HEK293 (cell line): ENCODE results near the gene RNF166.

Experiments
- BCL11B ChIP-seq: fragments of 450-650 bp; formaldehyde crosslinking; IDR thresholded peaks from 2 replicates; pipeline ENCODE4 v1.5.1; 2016; ENCODE audit warnings: low read depth, missing biosample characterization, missing genetic modification characterization
- HOXC10 ChIP-seq: sonication (generic); formaldehyde crosslinking; IDR thresholded peaks from 2 replicates; pipeline ENCODE4 v1.8.1; 2023; ENCODE audit warnings: mild to moderate bottlenecking, missing genetic modification reagents
- KLF10 ChIP-seq: fragments of 450-650 bp; IDR thresholded peaks from 2 replicates; pipeline ENCODE4 v1.5.1; 2018; ENCODE audit warnings: missing biosample characterization, mild to moderate bottlenecking, missing genetic modification characterization
- OSR2 ChIP-seq: fragments of 450-650 bp; formaldehyde crosslinking; IDR thresholded peaks from 2 replicates; pipeline ENCODE4 v1.5.1; 2016; ENCODE audit warnings: missing biosample characterization, missing genetic modification characterization
- RBAK ChIP-seq: fragments of 450-650 bp; formaldehyde crosslinking; IDR thresholded peaks from 2 replicates; pipeline ENCODE4 v1.5.1; 2016; ENCODE audit warnings: missing biosample characterization, missing genetic modification characterization
- SP2 ChIP-seq: fragments of 450-650 bp; formaldehyde crosslinking; IDR thresholded peaks from 2 replicates; pipeline ENCODE4 v1.5.1; 2016; ENCODE audit warnings: missing biosample characterization, missing genetic modification characterization
- SP3 ChIP-seq: fragments of 450-650 bp; formaldehyde crosslinking; IDR thresholded peaks from 2 replicates; pipeline ENCODE4 v1.5.1; 2016; ENCODE audit warnings: missing biosample characterization, missing genetic modification characterization
- SP7 ChIP-seq: fragments of 450-650 bp; formaldehyde crosslinking; IDR thresholded peaks from 2 replicates; pipeline ENCODE4 v1.5.1; 2016; ENCODE audit warnings: missing biosample characterization, missing genetic modification characterization
- YY1 ChIP-seq: fragments of 450-650 bp; formaldehyde crosslinking; IDR thresholded peaks from 2 replicates; pipeline ENCODE4 v1.5.1; 2018; ENCODE audit warnings: missing biosample characterization, missing genetic modification characterization
- ZBTB7A ChIP-seq: fragments of 450-650 bp; formaldehyde crosslinking; IDR thresholded peaks from 2 replicates; pipeline ENCODE4 v1.5.1; 2016; ENCODE audit warnings: low read depth, missing biosample characterization, missing genetic modification characterization
- ZFP69B ChIP-seq: fragments of 450-650 bp; formaldehyde crosslinking; IDR thresholded peaks from 2 replicates; pipeline ENCODE4 v1.5.1; 2016; ENCODE audit warnings: missing biosample characterization, missing genetic modification characterization
- ZNF23 ChIP-seq: fragments of 450-650 bp; formaldehyde crosslinking; IDR thresholded peaks from 2 replicates; pipeline ENCODE4 v1.5.1; 2016; ENCODE audit warnings: missing biosample characterization, missing genetic modification characterization, borderline replicate concordance
- ZNF248 ChIP-seq: fragments of 450-650 bp; formaldehyde crosslinking; IDR thresholded peaks from 2 replicates; pipeline ENCODE4 v1.5.1; 2017; ENCODE audit warnings: missing biosample characterization, missing genetic modification characterization
- ZNF302 ChIP-seq: fragments of 450-650 bp; formaldehyde crosslinking; IDR thresholded peaks from 2 replicates; pipeline ENCODE4 v1.5.1; 2016; ENCODE audit warnings: missing biosample characterization, missing genetic modification characterization, low read depth
- ZNF335 ChIP-seq: fragments of 450-650 bp; formaldehyde crosslinking; conservative IDR thresholded peaks from 2 replicates; pipeline ENCODE4 v1.5.1; 2016; ENCODE audit warnings: missing biosample characterization, missing genetic modification characterization
- ZNF423 ChIP-seq: fragments of 450-650 bp; formaldehyde crosslinking; IDR thresholded peaks from 2 replicates; pipeline ENCODE4 v1.5.1; 2016; ENCODE audit warnings: missing biosample characterization, missing genetic modification characterization
- ZNF473 ChIP-seq: fragments of 450-650 bp; formaldehyde crosslinking; IDR thresholded peaks from 2 replicates; pipeline ENCODE4 v1.5.1; 2017; ENCODE audit warnings: missing biosample characterization, missing genetic modification characterization
- ZNF48 ChIP-seq: fragments of 450-650 bp; formaldehyde crosslinking; IDR thresholded peaks from 2 replicates; pipeline ENCODE4 v1.5.1; 2016; ENCODE audit warnings: missing biosample characterization, missing genetic modification characterization
- ZNF501 ChIP-seq: fragments of 450-650 bp; formaldehyde crosslinking; IDR thresholded peaks from 2 replicates; pipeline ENCODE4 v1.5.1; 2016; ENCODE audit warnings: missing biosample characterization, missing genetic modification characterization
- ZNF529 ChIP-seq: fragments of 450-650 bp; formaldehyde crosslinking; IDR thresholded peaks from 2 replicates; pipeline ENCODE4 v1.5.1; 2017; ENCODE audit warnings: missing genetic modification characterization, missing biosample characterization; ENCODE audit not compliant: insufficient replicate concordance
- ZNF530 ChIP-seq: fragments of 450-650 bp; formaldehyde crosslinking; IDR thresholded peaks from 2 replicates; pipeline ENCODE4 v1.5.1; 2016; ENCODE audit warnings: low read depth, missing biosample characterization, missing genetic modification characterization
- ZNF548 ChIP-seq: fragments of 450-650 bp; formaldehyde crosslinking; IDR thresholded peaks from 2 replicates; pipeline ENCODE4 v1.5.1; 2016; ENCODE audit warnings: missing biosample characterization, missing genetic modification characterization
- ZNF626 ChIP-seq: fragments of 450-650 bp; sonication (Bioruptor Pico); formaldehyde crosslinking; IDR thresholded peaks from 2 replicates; pipeline ENCODE4 v1.5.1; 2018; ENCODE audit warnings: missing biosample characterization, missing genetic modification characterization, inconsistent platforms
- ZNF629 ChIP-seq: fragments of 450-650 bp; formaldehyde crosslinking; IDR thresholded peaks from 2 replicates; pipeline ENCODE4 v1.5.1; 2017; ENCODE audit warnings: missing biosample characterization, missing genetic modification characterization
- ZNF830 ChIP-seq: fragments of 450-650 bp; IDR thresholded peaks from 2 replicates; pipeline ENCODE4 v1.5.0; 2018; ENCODE audit warnings: missing biosample characterization, missing genetic modification characterization, low read depth, mild to moderate bottlenecking, moderate library complexity
- ZNF837 ChIP-seq: fragments of 450-650 bp; formaldehyde crosslinking; IDR thresholded peaks from 2 replicates; pipeline ENCODE4 v1.5.1; 2016; ENCODE audit warnings: missing biosample characterization, missing genetic modification characterization
- ZSCAN16 ChIP-seq: fragments of 450-650 bp; formaldehyde crosslinking; IDR thresholded peaks from 2 replicates; pipeline ENCODE4 v1.5.1; 2016; ENCODE audit warnings: missing biosample characterization, missing genetic modification characterization
- TF ChIP-seq, protein P1 (sequence below): fragments of 450-650 bp; formaldehyde crosslinking; IDR thresholded peaks from 2 replicates; pipeline ENCODE4; 2016; ENCODE audit warnings: missing biosample characterization, missing genetic modification characterization
- TF ChIP-seq, protein P2 (sequence below): fragments of 450-650 bp; formaldehyde crosslinking; IDR thresholded peaks from 2 replicates; pipeline ENCODE4 v1.5.1; 2016; ENCODE audit warnings: missing biosample characterization, missing genetic modification characterization, low read depth
- TF ChIP-seq, protein P3 (sequence below): fragments of 450-650 bp; formaldehyde crosslinking; IDR thresholded peaks from 2 replicates; pipeline ENCODE4 v1.5.1; 2017; ENCODE audit warnings: missing biosample characterization, missing genetic modification characterization
- TF ChIP-seq, protein P4 (sequence below): fragments of 450-650 bp; formaldehyde crosslinking; IDR thresholded peaks from 2 replicates; pipeline ENCODE4 v1.5.1; 2016; ENCODE audit warnings: missing biosample characterization, missing genetic modification characterization
- TF ChIP-seq, protein P5 (sequence below): fragments of 450-650 bp; formaldehyde crosslinking; IDR thresholded peaks from 2 replicates; pipeline ENCODE4 v1.5.1; 2016; ENCODE audit warnings: missing biosample characterization, missing genetic modification characterization
- TF ChIP-seq, protein P6 (sequence below): fragments of 450-650 bp; formaldehyde crosslinking; IDR thresholded peaks from 2 replicates; pipeline ENCODE4 v1.5.1; 2017; ENCODE audit warnings: missing biosample characterization, mild to moderate bottlenecking, missing genetic modification characterization, moderate library complexity

Gene RNF166

DNA sequence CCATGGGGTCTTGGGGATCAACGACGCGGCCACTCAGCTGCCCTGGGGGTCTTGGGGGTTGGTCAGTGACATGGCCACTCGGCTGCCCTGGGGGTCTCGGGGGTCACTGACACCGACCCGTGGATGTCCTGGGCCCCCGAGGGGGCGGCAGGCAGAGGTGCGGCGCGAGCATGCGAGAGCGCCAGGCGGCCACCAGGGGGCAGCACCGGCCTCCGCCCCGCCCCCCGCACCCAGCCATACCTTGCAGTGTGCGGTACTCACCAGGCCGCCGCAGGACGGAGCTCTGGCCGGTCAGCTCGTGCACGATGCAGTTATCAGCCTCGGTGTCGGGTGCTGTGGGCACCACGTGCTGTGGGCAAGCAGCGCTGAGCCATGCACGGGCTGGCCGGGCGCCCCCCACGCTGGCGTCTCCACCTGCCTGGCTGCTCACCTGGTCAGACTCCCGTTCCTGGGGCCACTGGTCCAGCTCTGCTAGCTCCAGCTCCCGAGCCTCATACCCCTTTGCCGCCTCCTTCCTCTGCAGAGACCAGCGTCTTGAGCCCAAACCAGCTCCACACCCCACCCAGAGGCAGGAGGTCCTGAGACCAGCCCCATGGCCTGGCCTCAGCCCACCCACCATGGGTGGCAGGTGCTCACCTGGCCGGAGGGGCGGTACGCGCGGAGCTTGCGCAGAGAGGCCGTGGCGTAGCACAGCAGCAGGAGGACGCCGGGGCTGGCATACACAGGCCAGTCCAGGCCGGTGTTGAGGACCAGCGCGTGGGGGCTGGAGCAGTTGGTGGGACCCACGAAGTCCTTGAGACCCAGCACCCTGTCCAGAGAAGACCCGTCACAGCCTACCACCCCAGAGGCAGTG lies 31.3 kb upstream of the RNF166 start (continued):
- no peak for TF ChIP-seq ZNF530 (tag by site-specific recombination)
- no peak for TF ChIP-seq YY1
- TF ChIP-seq ZNF23 (tag by site-specific recombination) = no peak
- peak; percentile 78; the same call in 1 of the 2 replicates for TF ChIP-seq ZBTB7A (tag by site-specific recombination)
- no peak for TF ChIP-seq ZNF248 (tag by site-specific recombination)
- peak; percentile 57; the same call in 1 of the 2 replicates for TF ChIP-seq ZNF423
- TF ChIP-seq ZNF302 (tag by site-specific recombination) = no peak
- no peak; the same call in 1 of the 2 replicates for TF ChIP-seq KLF10 (tag by site-specific recombination)
- no peak for TF ChIP-seq RBAK (tag by site-specific recombination)
- TF ChIP-seq, protein P1, sequence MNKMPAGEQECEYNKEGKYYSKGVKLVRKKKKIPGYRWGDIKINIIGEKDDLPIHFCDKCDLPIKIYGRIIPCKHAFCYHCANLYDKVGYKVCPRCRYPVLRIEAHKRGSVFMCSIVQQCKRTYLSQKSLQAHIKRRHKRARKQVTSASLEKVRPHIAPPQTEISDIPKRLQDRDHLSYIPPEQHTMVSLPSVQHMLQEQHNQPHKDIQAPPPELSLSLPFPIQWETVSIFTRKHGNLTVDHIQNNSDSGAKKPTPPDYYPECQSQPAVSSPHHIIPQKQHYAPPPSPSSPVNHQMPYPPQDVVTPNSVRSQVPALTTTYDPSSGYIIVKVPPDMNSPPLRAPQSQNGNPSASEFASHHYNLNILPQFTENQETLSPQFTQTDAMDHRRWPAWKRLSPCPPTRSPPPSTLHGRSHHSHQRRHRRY = no peak
- TF ChIP-seq ZNF629 (tag by site-specific recombination) = peak; percentile 35; the same call in 1 of the 2 replicates
- TF ChIP-seq OSR2 (tag by site-specific recombination) = no peak
- TF ChIP-seq, protein P2, sequence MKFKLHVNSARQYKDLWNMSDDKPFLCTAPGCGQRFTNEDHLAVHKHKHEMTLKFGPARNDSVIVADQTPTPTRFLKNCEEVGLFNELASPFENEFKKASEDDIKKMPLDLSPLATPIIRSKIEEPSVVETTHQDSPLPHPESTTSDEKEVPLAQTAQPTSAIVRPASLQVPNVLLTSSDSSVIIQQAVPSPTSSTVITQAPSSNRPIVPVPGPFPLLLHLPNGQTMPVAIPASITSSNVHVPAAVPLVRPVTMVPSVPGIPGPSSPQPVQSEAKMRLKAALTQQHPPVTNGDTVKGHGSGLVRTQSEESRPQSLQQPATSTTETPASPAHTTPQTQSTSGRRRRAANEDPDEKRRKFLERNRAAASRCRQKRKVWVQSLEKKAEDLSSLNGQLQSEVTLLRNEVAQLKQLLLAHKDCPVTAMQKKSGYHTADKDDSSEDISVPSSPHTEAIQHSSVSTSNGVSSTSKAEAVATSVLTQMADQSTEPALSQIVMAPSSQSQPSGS (tag by site-specific recombination) = no peak
- no peak for TF ChIP-seq ZNF626 (tag by site-specific recombination)
- TF ChIP-seq SP7 (tag by site-specific recombination) = 0 out of 2 replicates have a peak, but pooled peaks have one; percentile 24
- TF ChIP-seq ZSCAN16 (tag by site-specific recombination) = no peak
- no peak for TF ChIP-seq ZNF501 (tag by site-specific recombination)
- TF ChIP-seq ZNF548 (tag by site-specific recombination) = no peak
- TF ChIP-seq HOXC10 (CRISPR knock-in tag) = no peak
- TF ChIP-seq ZNF48 = no peak
- TF ChIP-seq, protein P3, sequence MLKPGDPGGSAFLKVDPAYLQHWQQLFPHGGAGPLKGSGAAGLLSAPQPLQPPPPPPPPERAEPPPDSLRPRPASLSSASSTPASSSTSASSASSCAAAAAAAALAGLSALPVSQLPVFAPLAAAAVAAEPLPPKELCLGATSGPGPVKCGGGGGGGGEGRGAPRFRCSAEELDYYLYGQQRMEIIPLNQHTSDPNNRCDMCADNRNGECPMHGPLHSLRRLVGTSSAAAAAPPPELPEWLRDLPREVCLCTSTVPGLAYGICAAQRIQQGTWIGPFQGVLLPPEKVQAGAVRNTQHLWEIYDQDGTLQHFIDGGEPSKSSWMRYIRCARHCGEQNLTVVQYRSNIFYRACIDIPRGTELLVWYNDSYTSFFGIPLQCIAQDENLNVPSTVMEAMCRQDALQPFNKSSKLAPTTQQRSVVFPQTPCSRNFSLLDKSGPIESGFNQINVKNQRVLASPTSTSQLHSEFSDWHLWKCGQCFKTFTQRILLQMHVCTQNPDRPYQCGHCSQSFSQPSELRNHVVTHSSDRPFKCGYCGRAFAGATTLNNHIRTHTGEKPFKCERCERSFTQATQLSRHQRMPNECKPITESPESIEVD (tag by site-specific recombination) = no peak
- no peak for TF ChIP-seq ZNF529 (tag by site-specific recombination)
- TF ChIP-seq, protein P4, sequence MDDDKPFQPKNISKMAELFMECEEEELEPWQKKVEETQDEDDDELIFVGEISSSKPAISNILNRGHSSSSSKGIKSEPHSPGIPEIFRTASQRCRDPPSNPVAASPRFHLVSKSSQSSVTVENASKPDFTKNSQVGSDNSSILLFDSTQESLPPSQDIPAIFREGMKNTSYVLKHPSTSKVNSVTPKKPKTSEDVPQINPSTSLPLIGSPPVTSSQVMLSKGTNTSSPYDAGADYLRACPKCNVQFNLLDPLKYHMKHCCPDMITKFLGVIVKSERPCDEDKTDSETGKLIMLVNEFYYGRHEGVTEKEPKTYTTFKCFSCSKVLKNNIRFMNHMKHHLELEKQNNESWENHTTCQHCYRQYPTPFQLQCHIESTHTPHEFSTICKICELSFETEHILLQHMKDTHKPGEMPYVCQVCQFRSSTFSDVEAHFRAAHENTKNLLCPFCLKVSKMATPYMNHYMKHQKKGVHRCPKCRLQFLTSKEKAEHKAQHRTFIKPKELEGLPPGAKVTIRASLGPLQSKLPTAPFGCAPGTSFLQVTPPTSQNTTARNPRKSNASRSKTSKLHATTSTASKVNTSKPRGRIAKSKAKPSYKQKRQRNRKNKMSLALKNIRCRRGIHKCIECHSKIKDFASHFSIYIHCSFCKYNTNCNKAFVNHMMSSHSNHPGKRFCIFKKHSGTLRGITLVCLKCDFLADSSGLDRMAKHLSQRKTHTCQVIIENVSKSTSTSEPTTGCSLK (tag by site-specific recombination) = no peak
- TF ChIP-seq ZNF830 (tag by site-specific recombination) = no peak
- peak; percentile 93; the same call in 1 of the 2 replicates for TF ChIP-seq BCL11B
- TF ChIP-seq ZNF473 (tag by site-specific recombination) = no peak
- TF ChIP-seq, protein P5, sequence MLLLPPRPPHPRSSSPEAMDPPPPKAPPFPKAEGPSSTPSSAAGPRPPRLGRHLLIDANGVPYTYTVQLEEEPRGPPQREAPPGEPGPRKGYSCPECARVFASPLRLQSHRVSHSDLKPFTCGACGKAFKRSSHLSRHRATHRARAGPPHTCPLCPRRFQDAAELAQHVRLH (tag by site-specific recombination) = peak; percentile 68; the same call in 1 of the 2 replicates
- TF ChIP-seq, protein P6, sequence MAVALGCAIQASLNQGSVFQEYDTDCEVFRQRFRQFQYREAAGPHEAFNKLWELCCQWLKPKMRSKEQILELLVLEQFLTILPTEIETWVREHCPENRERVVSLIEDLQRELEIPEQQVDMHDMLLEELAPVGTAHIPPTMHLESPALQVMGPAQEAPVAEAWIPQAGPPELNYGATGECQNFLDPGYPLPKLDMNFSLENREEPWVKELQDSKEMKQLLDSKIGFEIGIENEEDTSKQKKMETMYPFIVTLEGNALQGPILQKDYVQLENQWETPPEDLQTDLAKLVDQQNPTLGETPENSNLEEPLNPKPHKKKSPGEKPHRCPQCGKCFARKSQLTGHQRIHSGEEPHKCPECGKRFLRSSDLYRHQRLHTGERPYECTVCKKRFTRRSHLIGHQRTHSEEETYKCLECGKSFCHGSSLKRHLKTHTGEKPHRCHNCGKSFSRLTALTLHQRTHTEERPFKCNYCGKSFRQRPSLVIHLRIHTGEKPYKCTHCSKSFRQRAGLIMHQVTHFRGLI (tag by site-specific recombination) = no peak
- TF ChIP-seq ZNF837 = no peak
- no peak for TF ChIP-seq ZNF335 (tag by site-specific recombination)
- no peak for TF ChIP-seq SP2 (tag by site-specific recombination)
- peak; percentile 58; the same call in 1 of the 2 replicates for TF ChIP-seq ZFP69B (tag by site-specific recombination)
- TF ChIP-seq SP3 (tag by site-specific recombination) = peak; percentile 51; the same call in 1 of the 2 replicates
